Measurements from ENCODE around the gene ASB4.

DNA sequence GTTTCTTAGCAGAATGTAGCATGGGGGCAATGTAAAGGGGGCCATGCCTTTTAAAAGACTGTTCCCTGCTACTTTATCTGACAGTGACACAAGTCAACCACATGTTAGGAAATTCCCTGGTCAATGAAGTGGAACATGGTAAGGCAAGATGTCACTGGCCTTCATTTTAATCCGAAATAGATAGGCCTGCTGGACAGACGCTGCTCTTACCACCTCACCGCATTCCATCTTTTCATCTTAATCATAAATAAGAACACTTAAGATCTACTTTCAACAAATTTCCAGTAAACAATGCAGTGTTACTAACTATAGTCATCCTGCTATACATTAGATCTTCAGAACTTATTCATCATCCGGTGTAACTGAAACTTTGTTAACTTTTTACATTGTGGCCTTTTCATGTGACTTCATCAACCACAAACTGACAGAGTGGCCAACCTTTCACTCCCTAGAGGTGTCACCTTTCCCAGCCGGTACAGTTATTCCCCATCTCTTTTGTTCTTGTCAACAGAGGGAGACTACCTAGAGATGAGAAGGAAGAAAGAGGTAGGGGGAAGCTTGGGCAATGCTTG, 15.6 kb downstream of the ASB4 start:
- TF ChIP-seq CTCF (conservative IDR thresholded peaks at IDR 0.05; ENCODE audit: low read depth, low read length): no peak
- TF ChIP-seq EZH2phosphoT487 (IDR thresholded peaks at IDR 0.05; ENCODE audit: borderline replicate concordance, low read length): no peak

All from PC-3 (cell line).